H1 (cell line): ENCODE data around the gene MTMR2. TPM values are rescaled to one million over a fixed set of nuclear protein-coding genes. Genes with fewer than 3 reads are reported as not detected.

ENCODE experiments used
- CTCF ChIA-PET: fragments of 300-600 bp; sonication (Branson Sonifier 250); formaldehyde crosslinking; loops from one replicate; lab custom pipeline; 2021; ENCODE audit not compliant: partially characterized antibody; lab: Charles Lee
- POLR2A ChIA-PET: fragments of 300-600 bp; sonication (Branson Sonifier 250); formaldehyde crosslinking; loops from one replicate; lab custom pipeline; 2021; ENCODE audit warnings: inconsistent platforms; ENCODE audit not compliant: partially characterized antibody; lab: Charles Lee
- DNase-seq, 2 experiments: peaks; one replicate each; pipeline versions ENCODE4 v3.0.0 to v3.0.0-alpha.2; 2010 to 2022; ENCODE audit warnings: low spot score in 2 of 2, low read depth in 1 of 2, mixed read lengths in 1 of 2
- FAIRE-seq: peaks from 2 replicates; lab custom pipeline; 2011; peaks lifted over from hg19 to GRCh38; lab: Jason Lieb, UNC
- H2AFZ ChIP-seq: 2 replicates; pipeline ENCODE4 v1.8.1; 2012; ENCODE audit warnings: low read length, inconsistent platforms
- H2AK5ac ChIP-seq: 2 replicates; pipeline ENCODE4 v1.6.1; 2013; ENCODE audit warnings: low read depth, low read length
- H2BK120ac ChIP-seq: replicated peaks from 2 replicates; pipeline ENCODE3; 2013; ENCODE audit warnings: low read depth, low read length, inconsistent platforms
- H2BK12ac ChIP-seq: 2 replicates; pipeline ENCODE4 v1.6.1; 2013; ENCODE audit warnings: low read depth, low read length
- H2BK15ac ChIP-seq: 2 replicates; pipeline ENCODE4 v1.6.1; 2013; ENCODE audit warnings: low read length
- H2BK20ac ChIP-seq: 2 replicates; pipeline ENCODE4 v1.6.1; 2013; ENCODE audit warnings: low read length
- H2BK5ac ChIP-seq: 2 replicates; pipeline ENCODE4 v1.6.1; 2013; ENCODE audit warnings: low read depth, low read length
- H3K14ac ChIP-seq: 2 replicates; pipeline ENCODE4 v1.6.1; 2013; ENCODE audit warnings: inconsistent platforms; ENCODE audit not compliant: insufficient read length
- H3K18ac ChIP-seq: 2 replicates; pipeline ENCODE4 v1.6.1; 2013; ENCODE audit warnings: low read length; ENCODE audit errors: extremely low read depth
- H3K23ac ChIP-seq: 2 replicates; pipeline ENCODE4 v1.6.1; 2013; ENCODE audit warnings: inconsistent platforms; ENCODE audit not compliant: insufficient read length
- H3K23me2 ChIP-seq: 2 replicates; pipeline ENCODE4 v1.6.1; 2013; ENCODE audit warnings: low read depth, low read length
- H3K27ac ChIP-seq: 2 replicates; pipeline ENCODE4 v1.6.1; 2011; ENCODE audit warnings: low read depth, low read length, inconsistent platforms
- H3K27me3 ChIP-seq, 4 experiments: replicated peaks in 1 of 4; 1 replicate in 1 of 4; 2 replicates in 3 of 4; pipeline versions ENCODE4 v1.6.1 to v1.8.1; 2011 to 2013; ENCODE audit warnings: low read length in 3 of 4, mild to moderate bottlenecking in 3 of 4, inconsistent platforms in 2 of 4, mixed read lengths in 2 of 4, moderate library complexity in 1 of 4; ENCODE audit not compliant: control insufficient read depth in 3 of 4, insufficient read depth in 3 of 4; ENCODE audit errors: extremely low read depth in 1 of 4
- H3K36me3 ChIP-seq, 4 experiments: 2 replicates each; pipeline versions ENCODE4 v1.6.1 to v1.8.1; 2011 to 2013; ENCODE audit warnings: mild to moderate bottlenecking in 4 of 4, low read length in 3 of 4, moderate library complexity in 2 of 4, control low read depth in 1 of 4, inconsistent platforms in 1 of 4; ENCODE audit not compliant: insufficient read depth in 4 of 4, control insufficient read depth in 2 of 4
- H3K4ac ChIP-seq: replicated peaks from 2 replicates; pipeline ENCODE3; 2013; ENCODE audit warnings: low read length, low read depth, mixed read lengths, inconsistent platforms; ENCODE audit not compliant: insufficient read length
- H3K4me1 ChIP-seq, 4 experiments: replicated peaks in 1 of 4; 1 replicate in 1 of 4; 2 replicates in 3 of 4; pipeline versions ENCODE4 v1.6.1 to v1.8.1; 2011 to 2013; ENCODE audit warnings: low read length in 3 of 4, inconsistent platforms in 2 of 4, mixed read lengths in 1 of 4; ENCODE audit not compliant: insufficient read depth in 4 of 4, control insufficient read depth in 3 of 4
- H3K4me2 ChIP-seq, 2 experiments: 2 replicates each; pipeline versions ENCODE4 v1.6.1 to v1.8.1; 2011 to 2013; ENCODE audit warnings: low read depth in 2 of 2, low read length in 2 of 2, control low read depth in 1 of 2, inconsistent platforms in 1 of 2, mild to moderate bottlenecking in 1 of 2; ENCODE audit not compliant: insufficient read depth in 1 of 2
- H3K4me3 ChIP-seq, 4 experiments: fragments of 200-600, 300-600 bp in 1 of 4; sonication (generic), shearing (Covaris generic), sonication (Bioruptor Twin) in 1 of 4; 2 replicates each; pipeline versions ENCODE4 v1.5.1 to v1.8.1; 2011 to 2016; ENCODE audit warnings: low read length in 4 of 4, low read depth in 3 of 4, control low read depth in 2 of 4, inconsistent platforms in 2 of 4, mild to moderate bottlenecking in 2 of 4, mixed read lengths in 1 of 4, moderate library complexity in 1 of 4; ENCODE audit not compliant: insufficient read depth in 2 of 4; ENCODE audit errors: extremely low read depth in 1 of 4
- H3K56ac ChIP-seq: replicated peaks from 2 replicates; pipeline ENCODE3; 2013; ENCODE audit warnings: low read depth, mild to moderate bottlenecking, mixed read lengths, low read length, inconsistent platforms; ENCODE audit not compliant: insufficient read length
- H3K79me1 ChIP-seq: 2 replicates; pipeline ENCODE4 v1.6.1; 2013; ENCODE audit warnings: low read depth, low read length, control low read depth
- H3K79me2 ChIP-seq, 2 experiments: 2 replicates each; pipeline versions ENCODE4 v1.6.1 to v1.8.1; 2012 to 2013; ENCODE audit warnings: low read length in 2 of 2, mild to moderate bottlenecking in 2 of 2, inconsistent platforms in 1 of 2; ENCODE audit not compliant: insufficient read depth in 2 of 2, control insufficient read depth in 1 of 2
- H3K9ac ChIP-seq, 4 experiments: replicated peaks in 1 of 4; 1 replicate in 1 of 4; 2 replicates in 3 of 4; pipeline versions ENCODE4 v1.6.1 to v1.8.1; 2011 to 2013; ENCODE audit warnings: low read depth in 3 of 4, low read length in 3 of 4, control low read depth in 2 of 4, mild to moderate bottlenecking in 2 of 4, moderate library complexity in 2 of 4, inconsistent platforms in 1 of 4; ENCODE audit errors: extremely low read depth in 1 of 4
- H3K9me3 ChIP-seq, 2 experiments: 2 replicates each; pipeline versions ENCODE4 v1.6.1 to v1.8.1; 2012 to 2013; ENCODE audit warnings: mild to moderate bottlenecking in 2 of 2, moderate library complexity in 2 of 2, control low read depth in 1 of 2, inconsistent platforms in 1 of 2, low read depth in 1 of 2, low read length in 1 of 2, mixed read lengths in 1 of 2; ENCODE audit not compliant: insufficient read depth in 2 of 2
- H4K20me1 ChIP-seq, 2 experiments: replicated peaks in 1 of 2; 2 replicates each; pipeline versions ENCODE3 to v1.8.1; 2011 to 2013; ENCODE audit warnings: inconsistent platforms in 2 of 2, low read length in 2 of 2, mild to moderate bottlenecking in 1 of 2; ENCODE audit not compliant: insufficient read depth in 2 of 2, control insufficient read depth in 1 of 2
- H4K5ac ChIP-seq: 2 replicates; pipeline ENCODE4 v1.6.1; 2013; ENCODE audit warnings: low read length, low read depth, mixed read lengths, inconsistent platforms; ENCODE audit not compliant: insufficient read length
- H4K8ac ChIP-seq: 2 replicates; pipeline ENCODE4 v1.8.0; 2013; ENCODE audit warnings: mild to moderate bottlenecking, moderate library complexity, low read length, inconsistent platforms; ENCODE audit not compliant: insufficient read depth; ENCODE audit errors: extremely low read depth
- H4K91ac ChIP-seq: replicated peaks from 2 replicates; pipeline ENCODE3; 2013; ENCODE audit warnings: low read length, mixed read lengths, inconsistent platforms; ENCODE audit not compliant: insufficient read length
- CHD2 ChIP-seq: IDR thresholded peaks from 2 replicates; pipeline ENCODE4 v1.6.1; 2012; ENCODE audit warnings: low read length, improper control_type of control experiment
- CREB1 ChIP-seq: IDR thresholded peaks from 2 replicates; pipeline ENCODE4 v1.6.1; 2012; ENCODE audit warnings: inconsistent platforms
- CTBP2 ChIP-seq: IDR thresholded peaks from 2 replicates; pipeline ENCODE4 v1.7.0; 2011; ENCODE audit warnings: borderline replicate concordance, mild to moderate bottlenecking, moderate library complexity, mixed read lengths, low read length; ENCODE audit not compliant: insufficient read depth, insufficient read length
- EZH2 ChIP-seq: fragments of 200-600 bp; sonication (generic); IDR thresholded peaks from 2 replicates; pipeline ENCODE4 v1.7.1; 2012; ENCODE audit warnings: low read depth, mild to moderate bottlenecking, moderate library complexity, low read length, inconsistent platforms; ENCODE audit not compliant: severe bottlenecking
- GTF2F1 ChIP-seq: IDR thresholded peaks from 2 replicates; pipeline ENCODE4 v1.6.1; 2012; ENCODE audit warnings: low read depth, low read length, improper control_type of control experiment, borderline replicate concordance
- JUN ChIP-seq: IDR thresholded peaks from 2 replicates; pipeline ENCODE4 v1.6.1; 2011; ENCODE audit warnings: low read depth, mild to moderate bottlenecking, improper control_type of control experiment, low read length
- RBBP5 ChIP-seq: IDR thresholded peaks from 2 replicates; pipeline ENCODE4 v1.7.1; 2012; ENCODE audit warnings: low read depth, mild to moderate bottlenecking, inconsistent platforms, low read length, moderate library complexity, borderline replicate concordance
- RXRA ChIP-seq: IDR thresholded peaks from 2 replicates; pipeline ENCODE4 v1.6.1; 2011; ENCODE audit warnings: low read depth, mild to moderate bottlenecking, low read length, moderate library complexity; ENCODE audit not compliant: insufficient read depth
- SIN3A ChIP-seq, 2 experiments: IDR thresholded peaks in 1 of 2; conservative IDR thresholded peaks in 1 of 2; 2 replicates each; pipeline ENCODE4 v1.6.1; 2011 to 2012; ENCODE audit warnings: low read length in 2 of 2, improper control_type of control experiment in 1 of 2, low read depth in 1 of 2, mild to moderate bottlenecking in 1 of 2
- SP2 ChIP-seq: IDR thresholded peaks from 2 replicates; pipeline ENCODE4 v1.6.1; 2012; ENCODE audit warnings: mild to moderate bottlenecking, low read length, inconsistent platforms
- SRF ChIP-seq: IDR thresholded peaks from 2 replicates; pipeline ENCODE4 v1.6.1; 2011; ENCODE audit warnings: mild to moderate bottlenecking, low read depth, low read length, moderate library complexity
- SUZ12 ChIP-seq: fragments of 200-600 bp; sonication (generic); IDR thresholded peaks from 2 replicates; pipeline ENCODE4 v1.6.1; 2012; ENCODE audit warnings: mild to moderate bottlenecking, inconsistent platforms, low read length, moderate library complexity, mixed read lengths
- WGBS, 2 experiments: shearing (Covaris generic) in 1 of 2; methylation state at CpG; one replicate each; pipeline versions ENCODE4 v1.1.6 to v1.1.7; 2013 to 2015; ENCODE audit warnings: low lambda C conversion rate in 2 of 2, mixed read lengths in 2 of 2, inconsistent platforms in 1 of 2, low coverage in 1 of 2, missing lambda C conversion rate in 1 of 2; ENCODE audit not compliant: insufficient replicate concordance in 2 of 2, insufficient coverage in 1 of 2, insufficient read length in 1 of 2; ENCODE audit errors: extremely low coverage in 1 of 2, missing lambda C conversion rate in 1 of 2; 5-methylcytosine and 5-hydroxymethylcytosine counted together
- polyA plus RNA-seq, 7 experiments: library from polyadenylated mRNA; depleted of rRNA in 3 of 7; stranded (reverse) in 5 of 7; unstranded in 2 of 7; fragments of >200 nt in 5 of 7; fragments of 200-250 nt in 2 of 7; gene quantifications; 1 replicate in 5 of 7; 2 replicates in 1 of 7; 4 replicates in 1 of 7; pipeline versions ENCODE4 v1.2.1 to v1.2.3, GENCODE V29; 2011 to 2013; ENCODE audit warnings: missing spikeins in 2 of 7, mixed read lengths in 2 of 7
- total RNA-seq: library from RNA; stranded (reverse); fragmentation: NEBNext Ultra II Directional; extraction: Animal tissue kit (Norgen Biotek cat#: 25700); gene quantifications from 2 replicates; pipeline ENCODE4 v1.2.1, GENCODE V29; 2021
- TF ChIP-seq, protein P1 (sequence below): IDR thresholded peaks from 2 replicates; pipeline ENCODE4 v1.6.1; 2011; ENCODE audit warnings: low read depth, mild to moderate bottlenecking, low read length; ENCODE audit not compliant: insufficient read depth

The MTMR2 gene
- total and polyA plus RNA-seq, 2 of the 8 experiments (the other 6 are each of a cell fraction or from before 2014, with no cell fraction given) = 16.7 to 52.9 TPM

DNA sequence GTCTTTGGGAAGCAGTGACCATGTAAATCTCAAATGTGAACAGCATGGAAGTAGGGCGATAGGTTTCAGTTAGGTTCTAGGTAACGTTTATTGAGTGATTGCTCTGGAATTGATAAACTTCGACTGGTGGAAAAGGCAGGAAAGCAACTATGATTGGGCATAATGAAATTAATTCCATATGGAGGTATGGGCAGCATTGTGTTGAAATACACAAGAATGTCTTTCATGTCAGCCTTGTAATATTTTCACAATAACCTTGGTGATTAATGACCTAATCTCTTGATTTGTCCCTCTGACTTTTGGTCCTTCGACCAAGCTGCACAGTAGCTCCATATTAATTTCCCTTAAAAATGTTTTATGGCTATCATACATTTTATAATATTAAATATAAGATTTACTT is 130.8 kb downstream of the MTMR2 start:
- no peak overlapping the region; a peak in 1 of 4 replicates for H3K4me2 ChIP-seq
- POLR2A ChIA-PET = no interaction called here

More for the DNA sequence above, 130.8 kb downstream of the MTMR2 start:
- 83% methylated on average over 4 of the region's 4 CpGs; no CpG with 5 or more reads in 1 of the 2 experiments for WGBS, 2 experiments
- Histone ChIP-seq H3K79me1 (peaks cover 4% of the 10 kb centered on the region; the same call in 1 of the 2 replicates), H3K27me3 (no peaks in the 10 kb centered on the region), H2BK120ac (no peak overlapping the region), H3K23me2 (peaks cover 6% of the 10 kb centered on the region), H3K27ac (no peak overlapping the region), H3K4ac (no peak overlapping the region), H2AFZ (no peak overlapping the region), H3K9ac (no peak overlapping the region), H3K56ac (no peak overlapping the region), H2AK5ac (no peak overlapping the region), H4K91ac (no peak overlapping the region), H3K9me3 (no peaks in the 10 kb centered on the region), H3K79me2 (peaks cover 18 to 83% of the 10 kb centered on the region in 2 experiments), H3K4me1 (peaks cover 0 to 9% (median 0%) of the 10 kb centered on the region in 4 experiments; a peak in 1 of 7 replicates), H3K14ac (no peak overlapping the region), H2BK12ac (no peak overlapping the region), H4K5ac (no peak overlapping the region), H2BK20ac (no peak overlapping the region), H2BK5ac (no peak overlapping the region), H3K18ac (no peak overlapping the region), H4K20me1 (peaks cover 2 to 7% of the 10 kb centered on the region in 2 experiments), H2BK15ac (no peak overlapping the region), H3K4me3 (no peak overlapping the region), H3K36me3 (no peaks in the 10 kb centered on the region; a peak in 1 of 8 replicates), H4K8ac (no peak overlapping the region), H3K23ac (no peak overlapping the region)
- FAIRE-seq = no peak
- no peak for TF ChIP-seq RXRA
- no peak for TF ChIP-seq CHD2
- no peak for TF ChIP-seq CREB1
- no peak for TF ChIP-seq JUN
- TF ChIP-seq SIN3A (conservative IDR thresholded peaks at IDR 0.05 in 1 of 2, IDR thresholded peaks at IDR 0.05 in 1 of 2; ENCODE audit: low read depth in 1 of 2, low read length in 2 of 2) = no peak
- TF ChIP-seq SRF = no peak
- no peak for TF ChIP-seq CTBP2
- TF ChIP-seq, protein P1, sequence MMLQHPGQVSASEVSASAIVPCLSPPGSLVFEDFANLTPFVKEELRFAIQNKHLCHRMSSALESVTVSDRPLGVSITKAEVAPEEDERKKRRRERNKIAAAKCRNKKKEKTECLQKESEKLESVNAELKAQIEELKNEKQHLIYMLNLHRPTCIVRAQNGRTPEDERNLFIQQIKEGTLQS = no peak
- TF ChIP-seq RBBP5 = no peak
- TF ChIP-seq GTF2F1 = no peak
- no peak for TF ChIP-seq SUZ12
- no peak for TF ChIP-seq SP2
- no peak for TF ChIP-seq EZH2
- CTCF ChIA-PET = interaction anchor here (0.5 to 3.1 kb wide), 3 partner anchors 42 to 634 kb away, joined by 3 to 9 read pairs (median 5); no protein-coding TSS in a partner anchor
- no peak for DNase-seq
